ENCODE data around the gene CREB3.

DNA sequence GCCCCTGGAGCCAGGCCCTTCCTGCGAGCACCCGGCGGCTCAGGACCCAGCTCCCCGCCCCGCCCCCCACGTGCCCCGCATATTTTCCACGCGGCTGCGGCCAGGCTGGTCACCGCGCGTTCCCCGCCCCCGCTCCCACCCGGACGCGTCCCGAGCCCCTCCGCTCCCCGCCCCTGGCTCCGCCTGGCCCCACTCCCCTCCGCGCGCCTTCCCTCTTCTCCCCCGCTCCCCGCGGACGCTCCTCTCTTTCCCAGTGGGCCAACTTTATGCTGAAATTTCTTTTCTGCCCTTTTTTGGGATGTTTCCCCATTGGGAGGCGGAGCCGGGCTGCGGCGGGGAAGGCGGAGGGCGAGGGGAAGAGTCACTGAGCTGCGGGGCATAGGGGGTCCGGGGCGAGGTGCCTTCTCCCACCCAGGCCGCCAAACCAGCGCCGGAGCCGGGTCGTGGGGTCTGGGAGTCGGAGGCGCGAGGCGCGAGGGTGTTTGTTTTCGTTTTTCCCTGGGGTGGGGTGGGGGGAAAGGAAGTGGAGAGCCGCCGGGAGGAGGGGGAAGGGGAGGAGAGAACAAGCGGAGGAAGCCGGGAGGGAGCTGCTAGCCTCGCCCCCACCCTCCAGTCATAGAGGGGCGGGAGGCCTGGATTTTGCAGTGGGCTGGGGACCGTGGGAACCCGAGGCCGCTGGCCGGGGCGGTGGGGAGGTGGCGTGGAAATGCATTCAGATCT is 41.7 kb upstream of the CREB3 start:
- TF ChIP-seq, protein P1, sequence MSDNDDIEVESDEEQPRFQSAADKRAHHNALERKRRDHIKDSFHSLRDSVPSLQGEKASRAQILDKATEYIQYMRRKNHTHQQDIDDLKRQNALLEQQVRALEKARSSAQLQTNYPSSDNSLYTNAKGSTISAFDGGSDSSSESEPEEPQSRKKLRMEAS (IDR thresholded peaks at IDR 0.05): no peak
- no peak for TF ChIP-seq EGR1 (IDR thresholded peaks at IDR 0.05; ENCODE audit: low read depth in 2 of 2)
- TF ChIP-seq, protein P2, sequence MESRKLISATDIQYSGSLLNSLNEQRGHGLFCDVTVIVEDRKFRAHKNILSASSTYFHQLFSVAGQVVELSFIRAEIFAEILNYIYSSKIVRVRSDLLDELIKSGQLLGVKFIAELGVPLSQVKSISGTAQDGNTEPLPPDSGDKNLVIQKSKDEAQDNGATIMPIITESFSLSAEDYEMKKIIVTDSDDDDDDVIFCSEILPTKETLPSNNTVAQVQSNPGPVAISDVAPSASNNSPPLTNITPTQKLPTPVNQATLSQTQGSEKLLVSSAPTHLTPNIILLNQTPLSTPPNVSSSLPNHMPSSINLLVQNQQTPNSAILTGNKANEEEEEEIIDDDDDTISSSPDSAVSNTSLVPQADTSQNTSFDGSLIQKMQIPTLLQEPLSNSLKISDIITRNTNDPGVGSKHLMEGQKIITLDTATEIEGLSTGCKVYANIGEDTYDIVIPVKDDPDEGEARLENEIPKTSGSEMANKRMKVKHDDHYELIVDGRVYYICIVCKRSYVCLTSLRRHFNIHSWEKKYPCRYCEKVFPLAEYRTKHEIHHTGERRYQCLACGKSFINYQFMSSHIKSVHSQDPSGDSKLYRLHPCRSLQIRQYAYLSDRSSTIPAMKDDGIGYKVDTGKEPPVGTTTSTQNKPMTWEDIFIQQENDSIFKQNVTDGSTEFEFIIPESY (IDR thresholded peaks at IDR 0.05): no peak
- TF ChIP-seq, protein P3, sequence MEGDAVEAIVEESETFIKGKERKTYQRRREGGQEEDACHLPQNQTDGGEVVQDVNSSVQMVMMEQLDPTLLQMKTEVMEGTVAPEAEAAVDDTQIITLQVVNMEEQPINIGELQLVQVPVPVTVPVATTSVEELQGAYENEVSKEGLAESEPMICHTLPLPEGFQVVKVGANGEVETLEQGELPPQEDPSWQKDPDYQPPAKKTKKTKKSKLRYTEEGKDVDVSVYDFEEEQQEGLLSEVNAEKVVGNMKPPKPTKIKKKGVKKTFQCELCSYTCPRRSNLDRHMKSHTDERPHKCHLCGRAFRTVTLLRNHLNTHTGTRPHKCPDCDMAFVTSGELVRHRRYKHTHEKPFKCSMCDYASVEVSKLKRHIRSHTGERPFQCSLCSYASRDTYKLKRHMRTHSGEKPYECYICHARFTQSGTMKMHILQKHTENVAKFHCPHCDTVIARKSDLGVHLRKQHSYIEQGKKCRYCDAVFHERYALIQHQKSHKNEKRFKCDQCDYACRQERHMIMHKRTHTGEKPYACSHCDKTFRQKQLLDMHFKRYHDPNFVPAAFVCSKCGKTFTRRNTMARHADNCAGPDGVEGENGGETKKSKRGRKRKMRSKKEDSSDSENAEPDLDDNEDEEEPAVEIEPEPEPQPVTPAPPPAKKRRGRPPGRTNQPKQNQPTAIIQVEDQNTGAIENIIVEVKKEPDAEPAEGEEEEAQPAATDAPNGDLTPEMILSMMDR (IDR thresholded peaks at IDR 0.05; ENCODE audit: low read depth, low read length, missing input control): no peak
- no peak for TF ChIP-seq NR2F2 (IDR thresholded peaks at IDR 0.05)
- peak in 1 of 2 donors; percentile 5 for TF ChIP-seq RXRA (IDR thresholded peaks at IDR 0.05)
- TF ChIP-seq, protein P4, sequence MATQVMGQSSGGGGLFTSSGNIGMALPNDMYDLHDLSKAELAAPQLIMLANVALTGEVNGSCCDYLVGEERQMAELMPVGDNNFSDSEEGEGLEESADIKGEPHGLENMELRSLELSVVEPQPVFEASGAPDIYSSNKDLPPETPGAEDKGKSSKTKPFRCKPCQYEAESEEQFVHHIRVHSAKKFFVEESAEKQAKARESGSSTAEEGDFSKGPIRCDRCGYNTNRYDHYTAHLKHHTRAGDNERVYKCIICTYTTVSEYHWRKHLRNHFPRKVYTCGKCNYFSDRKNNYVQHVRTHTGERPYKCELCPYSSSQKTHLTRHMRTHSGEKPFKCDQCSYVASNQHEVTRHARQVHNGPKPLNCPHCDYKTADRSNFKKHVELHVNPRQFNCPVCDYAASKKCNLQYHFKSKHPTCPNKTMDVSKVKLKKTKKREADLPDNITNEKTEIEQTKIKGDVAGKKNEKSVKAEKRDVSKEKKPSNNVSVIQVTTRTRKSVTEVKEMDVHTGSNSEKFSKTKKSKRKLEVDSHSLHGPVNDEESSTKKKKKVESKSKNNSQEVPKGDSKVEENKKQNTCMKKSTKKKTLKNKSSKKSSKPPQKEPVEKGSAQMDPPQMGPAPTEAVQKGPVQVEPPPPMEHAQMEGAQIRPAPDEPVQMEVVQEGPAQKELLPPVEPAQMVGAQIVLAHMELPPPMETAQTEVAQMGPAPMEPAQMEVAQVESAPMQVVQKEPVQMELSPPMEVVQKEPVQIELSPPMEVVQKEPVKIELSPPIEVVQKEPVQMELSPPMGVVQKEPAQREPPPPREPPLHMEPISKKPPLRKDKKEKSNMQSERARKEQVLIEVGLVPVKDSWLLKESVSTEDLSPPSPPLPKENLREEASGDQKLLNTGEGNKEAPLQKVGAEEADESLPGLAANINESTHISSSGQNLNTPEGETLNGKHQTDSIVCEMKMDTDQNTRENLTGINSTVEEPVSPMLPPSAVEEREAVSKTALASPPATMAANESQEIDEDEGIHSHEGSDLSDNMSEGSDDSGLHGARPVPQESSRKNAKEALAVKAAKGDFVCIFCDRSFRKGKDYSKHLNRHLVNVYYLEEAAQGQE (IDR thresholded peaks at IDR 0.05): no peak
- no peak for TF ChIP-seq RAD21 (IDR thresholded peaks at IDR 0.05)
- no peak for TF ChIP-seq GABPA (IDR thresholded peaks at IDR 0.05 in 1 of 2, conservative IDR thresholded peaks at IDR 0.05 in 1 of 2)
- TF ChIP-seq TAF1 (conservative IDR thresholded peaks at IDR 0.05): no peak
- TF ChIP-seq YY1 (IDR thresholded peaks at IDR 0.05): no peak
- no peak for TF ChIP-seq JUND (IDR thresholded peaks at IDR 0.05)

Data from liver (tissue), 3 donors.